HepG2 (cell line): ENCODE measurements around the gene ZNF563. TPM values are rescaled to one million over a fixed set of nuclear protein-coding genes. Genes with fewer than 3 reads are reported as not detected.
A peak's percentile ranks its signal among the peaks of the same experiment; 100 is the strongest.

Experiments
- BHLHE40 ChIP-seq: IDR thresholded peaks from 2 replicates; pipeline ENCODE4 v1.6.1; 2011; ENCODE audit warnings: low read length, improper control_type of control experiment
- DR1 ChIP-seq: sonication (generic); formaldehyde crosslinking; IDR thresholded peaks from 2 replicates; pipeline ENCODE4 v1.8.0; 2021; ENCODE audit warnings: mild to moderate bottlenecking, missing genetic modification reagents, inconsistent platforms
- EP300 ChIP-seq, 3 experiments: sonication (generic) in 1 of 3; formaldehyde crosslinking in 1 of 3; IDR thresholded peaks; 2 replicates each; pipeline versions ENCODE4 v1.5.1 to v1.6.1; 2011 to 2020; ENCODE audit warnings: low read depth in 2 of 3, low read length in 2 of 3, borderline replicate concordance in 1 of 3, improper control_type of control experiment in 1 of 3, mild to moderate bottlenecking in 1 of 3, missing genetic modification reagents in 1 of 3, moderate library complexity in 1 of 3
- MAZ ChIP-seq, 2 experiments: sonication (generic) in 1 of 2; formaldehyde crosslinking in 1 of 2; IDR thresholded peaks; 2 replicates each; pipeline versions ENCODE4 v1.5.0 to v1.6.1; 2012 to 2020; ENCODE audit warnings: low read depth in 2 of 2, mild to moderate bottlenecking in 2 of 2, borderline replicate concordance in 1 of 2, improper control_type of control experiment in 1 of 2, low read length in 1 of 2, missing genetic modification reagents in 1 of 2, moderate library complexity in 1 of 2
- SNRNP70 ChIP-seq: fragments of 200-400 bp; formaldehyde crosslinking; IDR thresholded peaks from 2 replicates; pipeline ENCODE4 v1.6.1; 2017; ENCODE audit warnings: mild to moderate bottlenecking, low read depth, low read length, moderate library complexity
- TEAD3 ChIP-seq: optimal IDR thresholded peaks from 2 replicates; pipeline ENCODE3; 2016; ENCODE audit warnings: borderline replicate concordance
- TMF1 ChIP-seq: sonication (generic); formaldehyde crosslinking; IDR thresholded peaks from 2 replicates; pipeline ENCODE4 v1.8.1; 2022; ENCODE audit warnings: low read depth, missing genetic modification reagents
- YEATS2 ChIP-seq: sonication (generic); formaldehyde crosslinking; IDR thresholded peaks from 2 replicates; pipeline ENCODE4 v1.4.0; 2020; ENCODE audit warnings: missing genetic modification reagents, borderline replicate concordance
- ZBTB38 ChIP-seq: sonication (generic); formaldehyde crosslinking; IDR thresholded peaks from 2 replicates; pipeline ENCODE4 v1.5.1; 2020; ENCODE audit warnings: mild to moderate bottlenecking, missing genetic modification reagents
- ZFP62 ChIP-seq: sonication (generic); formaldehyde crosslinking; IDR thresholded peaks from 2 replicates; pipeline ENCODE4 v1.4.0; 2020; ENCODE audit warnings: missing genetic modification reagents
- ZFP82 ChIP-seq: sonication (generic); formaldehyde crosslinking; IDR thresholded peaks from 2 replicates; pipeline ENCODE4 v1.5.1; 2020; ENCODE audit warnings: mild to moderate bottlenecking, missing genetic modification reagents, borderline replicate concordance
- ZNF282 ChIP-seq: fragments of 450-650 bp; IDR thresholded peaks from 2 replicates; pipeline ENCODE4 v1.6.1; 2018; ENCODE audit not compliant: partially characterized antibody
- ZNF30 ChIP-seq: sonication (generic); formaldehyde crosslinking; IDR thresholded peaks from 2 replicates; pipeline ENCODE4 v1.5.0; 2020; ENCODE audit warnings: mild to moderate bottlenecking, missing genetic modification reagents
- ZNF44 ChIP-seq: sonication (generic); formaldehyde crosslinking; IDR thresholded peaks from 2 replicates; pipeline ENCODE4 v1.5.1; 2020; ENCODE audit warnings: mild to moderate bottlenecking, missing genetic modification reagents
- ZNF614 ChIP-seq: IDR thresholded peaks from 2 replicates; pipeline ENCODE4 v1.6.1; 2018; ENCODE audit warnings: missing biosample characterization, missing genetic modification reagents, inconsistent platforms, borderline replicate concordance
- ZNF75D ChIP-seq: sonication (generic); formaldehyde crosslinking; IDR thresholded peaks from 2 replicates; pipeline ENCODE4 v1.8.1; 2023; ENCODE audit warnings: missing genetic modification reagents, mild to moderate bottlenecking, borderline replicate concordance
- polyA plus RNA-seq, 8 experiments: library from polyadenylated mRNA; depleted of rRNA in 3 of 8; stranded (reverse) in 7 of 8; unstranded in 1 of 8; fragments of >200 nt; fragmentation: Illumina TruSeq in 4 of 8; extraction: Trizol in 4 of 8; gene quantifications; 2 replicates each; pipeline versions ENCODE4 v1.2.1 to v1.2.3, GENCODE V29; 2011 to 2016; ENCODE audit warnings: low read depth in 4 of 8, missing spikeins in 1 of 8, mixed read lengths in 1 of 8; ENCODE audit not compliant: insufficient read depth in 1 of 8
- total RNA-seq, 5 experiments: library from RNA; depleted of rRNA; stranded (reverse); fragments of >200 nt; fragmentation: Illumina TruSeq; extraction: Trizol; gene quantifications; 2 replicates each; pipeline ENCODE4 v1.2.3, GENCODE V29; 2016; ENCODE audit warnings: low read depth in 1 of 5
- TF ChIP-seq, protein P1 (sequence below): sonication (generic); formaldehyde crosslinking; IDR thresholded peaks from 2 replicates; pipeline ENCODE4 v1.4.0; 2020; ENCODE audit warnings: missing genetic modification reagents
- TF ChIP-seq, protein P2 (sequence below): IDR thresholded peaks from 2 replicates; pipeline ENCODE4 v1.6.1; 2016; ENCODE audit warnings: low read depth, control low read depth
- TF ChIP-seq, protein P3 (sequence below): sonication (generic); formaldehyde crosslinking; IDR thresholded peaks from 2 replicates; pipeline ENCODE4 v1.5.1; 2020; ENCODE audit warnings: missing genetic modification reagents, mild to moderate bottlenecking, borderline replicate concordance
- TF ChIP-seq, protein P4 (sequence below): IDR thresholded peaks from 2 replicates; pipeline ENCODE4 v1.6.1; 2016; ENCODE audit warnings: low read depth

The ZNF563 gene
- total and polyA plus RNA-seq, 2 of the 13 experiments (the other 11 are each of a cell fraction or from before 2014, with no cell fraction given) = 7.5 to 19.5 TPM

DNA sequence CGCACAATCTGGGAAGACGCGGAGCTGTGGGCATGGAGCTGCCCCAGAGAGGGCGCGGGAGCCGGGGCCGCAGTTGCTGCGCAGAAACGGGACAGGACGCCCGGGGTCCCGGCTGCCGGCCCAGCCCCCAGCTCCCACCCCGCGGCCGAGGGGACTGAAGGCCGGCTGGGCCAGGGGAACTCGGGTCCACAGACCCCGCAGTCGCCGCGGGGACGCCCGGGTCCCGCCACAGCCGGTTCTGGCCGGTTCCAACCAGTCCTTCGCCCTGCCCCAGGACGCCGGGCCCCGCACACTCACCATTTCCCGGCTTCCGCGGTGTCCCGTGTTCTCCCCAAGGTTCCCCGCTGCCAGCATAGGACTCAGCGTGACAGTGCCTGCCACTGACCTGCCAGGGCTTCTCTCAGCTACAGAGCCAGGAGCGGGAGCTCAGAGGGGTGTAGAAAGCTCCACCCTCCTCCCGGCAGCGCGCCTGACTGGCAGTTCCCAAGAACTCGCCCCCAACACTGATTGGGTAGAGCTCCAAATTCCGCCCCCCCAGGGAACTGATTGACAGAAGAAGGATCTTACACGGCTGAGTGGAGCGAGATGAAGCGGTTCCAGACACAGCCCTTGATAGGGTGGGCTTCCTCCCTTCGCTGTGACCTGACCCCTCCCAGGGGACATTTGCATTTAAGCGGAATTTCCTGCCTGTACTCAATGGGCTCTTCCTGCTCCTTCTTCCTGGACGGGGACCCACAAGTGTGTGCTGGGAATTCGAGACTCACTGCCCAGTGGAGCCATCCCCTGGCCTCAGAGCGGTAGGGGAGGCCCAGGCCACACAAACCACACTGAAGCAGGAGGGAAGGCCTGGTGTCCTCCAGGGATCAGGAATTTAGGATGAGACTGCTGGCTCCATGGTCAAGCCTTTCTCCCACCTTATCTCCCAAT lies 32.1 kb upstream of the ZNF563 start, which contains the start of gene ZNF442 (continued):
- TF ChIP-seq, protein P1, sequence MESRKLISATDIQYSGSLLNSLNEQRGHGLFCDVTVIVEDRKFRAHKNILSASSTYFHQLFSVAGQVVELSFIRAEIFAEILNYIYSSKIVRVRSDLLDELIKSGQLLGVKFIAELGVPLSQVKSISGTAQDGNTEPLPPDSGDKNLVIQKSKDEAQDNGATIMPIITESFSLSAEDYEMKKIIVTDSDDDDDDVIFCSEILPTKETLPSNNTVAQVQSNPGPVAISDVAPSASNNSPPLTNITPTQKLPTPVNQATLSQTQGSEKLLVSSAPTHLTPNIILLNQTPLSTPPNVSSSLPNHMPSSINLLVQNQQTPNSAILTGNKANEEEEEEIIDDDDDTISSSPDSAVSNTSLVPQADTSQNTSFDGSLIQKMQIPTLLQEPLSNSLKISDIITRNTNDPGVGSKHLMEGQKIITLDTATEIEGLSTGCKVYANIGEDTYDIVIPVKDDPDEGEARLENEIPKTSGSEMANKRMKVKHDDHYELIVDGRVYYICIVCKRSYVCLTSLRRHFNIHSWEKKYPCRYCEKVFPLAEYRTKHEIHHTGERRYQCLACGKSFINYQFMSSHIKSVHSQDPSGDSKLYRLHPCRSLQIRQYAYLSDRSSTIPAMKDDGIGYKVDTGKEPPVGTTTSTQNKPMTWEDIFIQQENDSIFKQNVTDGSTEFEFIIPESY = peak; percentile 52; the same call in 1 of the 2 replicates
- TF ChIP-seq ZNF614 = peak; percentile 65; the same call in 1 of the 2 replicates
- peak; percentile 63; the same call in 1 of the 2 replicates for TF ChIP-seq YEATS2
- no peak for TF ChIP-seq ZBTB38 (CRISPR knock-in tag)
- TF ChIP-seq ZNF44 = no peak
- no peak for TF ChIP-seq SNRNP70
- TF ChIP-seq, protein P2, sequence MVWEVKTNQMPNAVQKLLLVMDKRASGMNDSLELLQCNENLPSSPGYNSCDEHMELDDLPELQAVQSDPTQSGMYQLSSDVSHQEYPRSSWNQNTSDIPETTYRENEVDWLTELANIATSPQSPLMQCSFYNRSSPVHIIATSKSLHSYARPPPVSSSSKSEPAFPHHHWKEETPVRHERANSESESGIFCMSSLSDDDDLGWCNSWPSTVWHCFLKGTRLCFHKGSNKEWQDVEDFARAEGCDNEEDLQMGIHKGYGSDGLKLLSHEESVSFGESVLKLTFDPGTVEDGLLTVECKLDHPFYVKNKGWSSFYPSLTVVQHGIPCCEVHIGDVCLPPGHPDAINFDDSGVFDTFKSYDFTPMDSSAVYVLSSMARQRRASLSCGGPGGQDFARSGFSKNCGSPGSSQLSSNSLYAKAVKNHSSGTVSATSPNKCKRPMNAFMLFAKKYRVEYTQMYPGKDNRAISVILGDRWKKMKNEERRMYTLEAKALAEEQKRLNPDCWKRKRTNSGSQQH (CRISPR knock-in tag) = peak; percentile 70; the same call in 1 of the 2 replicates
- no peak for TF ChIP-seq EP300 (IDR thresholded peaks at IDR 0.05; ENCODE audit: low read depth in 2 of 2, low read length in 2 of 2)
- TF ChIP-seq EP300 (CRISPR knock-in tag; IDR thresholded peaks at IDR 0.05; ENCODE audit: borderline replicate concordance) = no peak
- peak; percentile 72; the same call in 1 of the 2 replicates for TF ChIP-seq MAZ (IDR thresholded peaks at IDR 0.05; ENCODE audit: borderline replicate concordance, low read depth, low read length)
- peak; percentile 61 for TF ChIP-seq MAZ (CRISPR knock-in tag; IDR thresholded peaks at IDR 0.05; ENCODE audit: low read depth)
- TF ChIP-seq ZNF30 (CRISPR knock-in tag) = no peak
- TF ChIP-seq ZFP62 (CRISPR knock-in tag) = no peak
- TF ChIP-seq, protein P3, sequence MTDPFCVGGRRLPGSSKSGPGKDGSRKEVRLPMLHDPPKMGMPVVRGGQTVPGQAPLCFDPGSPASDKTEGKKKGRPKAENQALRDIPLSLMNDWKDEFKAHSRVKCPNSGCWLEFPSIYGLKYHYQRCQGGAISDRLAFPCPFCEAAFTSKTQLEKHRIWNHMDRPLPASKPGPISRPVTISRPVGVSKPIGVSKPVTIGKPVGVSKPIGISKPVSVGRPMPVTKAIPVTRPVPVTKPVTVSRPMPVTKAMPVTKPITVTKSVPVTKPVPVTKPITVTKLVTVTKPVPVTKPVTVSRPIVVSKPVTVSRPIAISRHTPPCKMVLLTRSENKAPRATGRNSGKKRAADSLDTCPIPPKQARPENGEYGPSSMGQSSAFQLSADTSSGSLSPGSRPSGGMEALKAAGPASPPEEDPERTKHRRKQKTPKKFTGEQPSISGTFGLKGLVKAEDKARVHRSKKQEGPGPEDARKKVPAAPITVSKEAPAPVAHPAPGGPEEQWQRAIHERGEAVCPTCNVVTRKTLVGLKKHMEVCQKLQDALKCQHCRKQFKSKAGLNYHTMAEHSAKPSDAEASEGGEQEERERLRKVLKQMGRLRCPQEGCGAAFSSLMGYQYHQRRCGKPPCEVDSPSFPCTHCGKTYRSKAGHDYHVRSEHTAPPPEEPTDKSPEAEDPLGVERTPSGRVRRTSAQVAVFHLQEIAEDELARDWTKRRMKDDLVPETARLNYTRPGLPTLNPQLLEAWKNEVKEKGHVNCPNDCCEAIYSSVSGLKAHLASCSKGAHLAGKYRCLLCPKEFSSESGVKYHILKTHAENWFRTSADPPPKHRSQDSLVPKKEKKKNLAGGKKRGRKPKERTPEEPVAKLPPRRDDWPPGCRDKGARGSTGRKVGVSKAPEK (CRISPR knock-in tag) = no peak
- TF ChIP-seq, protein P4, sequence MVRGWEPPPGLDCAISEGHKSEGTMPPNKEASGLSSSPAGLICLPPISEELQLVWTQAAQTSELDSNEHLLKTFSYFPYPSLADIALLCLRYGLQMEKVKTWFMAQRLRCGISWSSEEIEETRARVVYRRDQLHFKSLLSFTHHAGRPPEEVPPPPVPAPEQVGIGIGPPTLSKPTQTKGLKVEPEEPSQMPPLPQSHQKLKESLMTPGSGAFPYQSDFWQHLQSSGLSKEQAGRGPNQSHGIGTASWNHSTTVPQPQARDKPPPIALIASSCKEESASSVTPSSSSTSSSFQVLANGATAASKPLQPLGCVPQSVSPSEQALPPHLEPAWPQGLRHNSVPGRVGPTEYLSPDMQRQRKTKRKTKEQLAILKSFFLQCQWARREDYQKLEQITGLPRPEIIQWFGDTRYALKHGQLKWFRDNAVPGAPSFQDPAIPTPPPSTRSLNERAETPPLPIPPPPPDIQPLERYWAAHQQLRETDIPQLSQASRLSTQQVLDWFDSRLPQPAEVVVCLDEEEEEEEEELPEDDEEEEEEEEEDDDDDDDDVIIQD (CRISPR knock-in tag) = peak; percentile 75
- TF ChIP-seq ZNF75D (CRISPR knock-in tag) = no peak
- TF ChIP-seq BHLHE40 = no peak
- peak; percentile 90 for TF ChIP-seq DR1 (CRISPR knock-in tag)
- TF ChIP-seq ZNF282 = no peak
- peak; percentile 78 for TF ChIP-seq TEAD3 (CRISPR knock-in tag)
- peak; percentile 80; the same call in 1 of the 2 replicates for TF ChIP-seq TMF1
- no peak for TF ChIP-seq ZFP82 (CRISPR knock-in tag)
